Measurements from ENCODE around the gene PALMD.

DNA sequence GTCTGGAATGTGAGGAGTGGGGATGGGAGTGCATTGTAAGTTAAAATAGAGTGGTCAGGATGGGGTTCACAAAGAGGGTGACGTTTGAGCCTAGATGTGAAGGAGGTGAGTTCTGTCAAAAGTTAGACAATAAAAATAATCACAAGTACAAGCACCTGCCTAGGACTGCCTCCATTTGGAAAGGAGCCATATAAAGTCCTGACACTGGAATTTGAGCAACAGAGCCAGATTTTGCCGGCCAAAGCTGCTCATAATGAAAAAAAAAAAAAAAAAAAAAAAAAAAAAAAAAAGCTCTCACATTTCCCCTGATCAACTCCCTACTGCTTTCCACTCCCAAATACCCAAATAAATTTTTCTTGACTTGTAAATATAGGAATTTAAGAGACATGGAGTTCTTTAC lies 4.1 kb downstream of the PALMD start:
- TF ChIP-seq SP2 (IDR thresholded peaks at IDR 0.05; ENCODE audit: low read length) (no peak), JUN (IDR thresholded peaks at IDR 0.05; ENCODE audit: low read depth, low read length) (no peak)
- TF ChIP-seq, protein P1, sequence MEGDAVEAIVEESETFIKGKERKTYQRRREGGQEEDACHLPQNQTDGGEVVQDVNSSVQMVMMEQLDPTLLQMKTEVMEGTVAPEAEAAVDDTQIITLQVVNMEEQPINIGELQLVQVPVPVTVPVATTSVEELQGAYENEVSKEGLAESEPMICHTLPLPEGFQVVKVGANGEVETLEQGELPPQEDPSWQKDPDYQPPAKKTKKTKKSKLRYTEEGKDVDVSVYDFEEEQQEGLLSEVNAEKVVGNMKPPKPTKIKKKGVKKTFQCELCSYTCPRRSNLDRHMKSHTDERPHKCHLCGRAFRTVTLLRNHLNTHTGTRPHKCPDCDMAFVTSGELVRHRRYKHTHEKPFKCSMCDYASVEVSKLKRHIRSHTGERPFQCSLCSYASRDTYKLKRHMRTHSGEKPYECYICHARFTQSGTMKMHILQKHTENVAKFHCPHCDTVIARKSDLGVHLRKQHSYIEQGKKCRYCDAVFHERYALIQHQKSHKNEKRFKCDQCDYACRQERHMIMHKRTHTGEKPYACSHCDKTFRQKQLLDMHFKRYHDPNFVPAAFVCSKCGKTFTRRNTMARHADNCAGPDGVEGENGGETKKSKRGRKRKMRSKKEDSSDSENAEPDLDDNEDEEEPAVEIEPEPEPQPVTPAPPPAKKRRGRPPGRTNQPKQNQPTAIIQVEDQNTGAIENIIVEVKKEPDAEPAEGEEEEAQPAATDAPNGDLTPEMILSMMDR (IDR thresholded peaks at IDR 0.05; ENCODE audit: control extremely low read depth in 1 of 3, insufficient read depth in 1 of 3, low read depth in 1 of 3, low read length in 3 of 3): no peak
